ENCODE results near the gene PPP1CA. TPM values are rescaled to one million over a fixed set of nuclear protein-coding genes. Genes with fewer than 3 reads are reported as not detected.

Gene PPP1CA
- total RNA-seq, 4 donors from 2014 or later = 50.6 to 97.8 (median 72.7) TPM

DNA sequence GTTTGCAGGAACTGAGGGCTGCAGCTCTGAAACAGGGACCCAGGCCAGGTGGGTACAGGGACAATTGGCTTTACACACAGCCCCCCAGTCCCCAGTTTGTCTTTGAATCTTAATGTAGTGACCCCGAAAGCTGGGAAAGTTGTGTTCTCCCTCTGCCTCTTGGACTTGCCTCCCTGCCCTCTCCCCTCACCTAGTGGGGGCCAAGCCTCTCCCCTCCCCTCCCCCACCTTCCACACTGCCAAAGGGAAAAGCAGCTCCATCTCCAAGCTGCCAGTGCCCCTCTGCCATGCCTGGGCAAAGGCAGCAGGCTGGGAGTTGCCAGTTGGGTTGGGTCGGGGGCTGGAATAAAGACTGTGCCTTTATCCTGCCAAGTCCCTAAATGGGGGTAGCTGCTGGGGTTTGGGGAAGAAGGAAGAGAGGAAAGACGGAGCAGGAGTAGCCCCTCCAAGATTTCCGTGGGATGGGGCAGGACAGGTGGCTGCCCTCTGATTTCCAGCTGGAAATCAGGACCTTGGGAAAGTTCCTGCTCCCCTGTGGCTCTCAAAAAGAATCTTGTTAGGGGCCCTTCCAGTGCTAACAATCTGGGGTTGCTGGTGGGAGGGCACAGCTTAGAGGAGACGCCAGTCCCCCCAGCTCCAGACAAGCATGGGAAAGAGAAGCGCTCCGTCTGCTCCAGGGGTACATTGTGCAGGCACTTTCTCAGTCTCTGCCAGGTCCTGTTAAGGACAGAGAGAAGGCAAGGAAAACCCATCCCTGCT, 25.4 kb downstream of the PPP1CA start:
- Histone ChIP-seq H3K9me3 (no peaks in the 10 kb centered on the region), H3K4me3 (no peak overlapping the region), H3K4me1 (peaks cover 0 to 58% (median 28%) of the 10 kb centered on the region in 4 donors), H3K36me3 (no peaks in the 10 kb centered on the region), H3K27me3 (no peaks in the 10 kb centered on the region), H3K27ac (peak overlapping the region in 2 of 4 donors; percentile 96 to 99)
- WGBS, 2 donors = 77 to 80% methylated on average over 7 of the region's 7 CpGs
- no peak for DNase-seq (ENCODE audit: low spot score in 2 of 2)
- TF ChIP-seq POLR2A (IDR thresholded peaks at IDR 0.05) = no peak
- TF ChIP-seq, protein P1, sequence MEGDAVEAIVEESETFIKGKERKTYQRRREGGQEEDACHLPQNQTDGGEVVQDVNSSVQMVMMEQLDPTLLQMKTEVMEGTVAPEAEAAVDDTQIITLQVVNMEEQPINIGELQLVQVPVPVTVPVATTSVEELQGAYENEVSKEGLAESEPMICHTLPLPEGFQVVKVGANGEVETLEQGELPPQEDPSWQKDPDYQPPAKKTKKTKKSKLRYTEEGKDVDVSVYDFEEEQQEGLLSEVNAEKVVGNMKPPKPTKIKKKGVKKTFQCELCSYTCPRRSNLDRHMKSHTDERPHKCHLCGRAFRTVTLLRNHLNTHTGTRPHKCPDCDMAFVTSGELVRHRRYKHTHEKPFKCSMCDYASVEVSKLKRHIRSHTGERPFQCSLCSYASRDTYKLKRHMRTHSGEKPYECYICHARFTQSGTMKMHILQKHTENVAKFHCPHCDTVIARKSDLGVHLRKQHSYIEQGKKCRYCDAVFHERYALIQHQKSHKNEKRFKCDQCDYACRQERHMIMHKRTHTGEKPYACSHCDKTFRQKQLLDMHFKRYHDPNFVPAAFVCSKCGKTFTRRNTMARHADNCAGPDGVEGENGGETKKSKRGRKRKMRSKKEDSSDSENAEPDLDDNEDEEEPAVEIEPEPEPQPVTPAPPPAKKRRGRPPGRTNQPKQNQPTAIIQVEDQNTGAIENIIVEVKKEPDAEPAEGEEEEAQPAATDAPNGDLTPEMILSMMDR (IDR thresholded peaks at IDR 0.05) = no peak
- TF ChIP-seq EP300 (IDR thresholded peaks at IDR 0.05) = no peak

DNA sequence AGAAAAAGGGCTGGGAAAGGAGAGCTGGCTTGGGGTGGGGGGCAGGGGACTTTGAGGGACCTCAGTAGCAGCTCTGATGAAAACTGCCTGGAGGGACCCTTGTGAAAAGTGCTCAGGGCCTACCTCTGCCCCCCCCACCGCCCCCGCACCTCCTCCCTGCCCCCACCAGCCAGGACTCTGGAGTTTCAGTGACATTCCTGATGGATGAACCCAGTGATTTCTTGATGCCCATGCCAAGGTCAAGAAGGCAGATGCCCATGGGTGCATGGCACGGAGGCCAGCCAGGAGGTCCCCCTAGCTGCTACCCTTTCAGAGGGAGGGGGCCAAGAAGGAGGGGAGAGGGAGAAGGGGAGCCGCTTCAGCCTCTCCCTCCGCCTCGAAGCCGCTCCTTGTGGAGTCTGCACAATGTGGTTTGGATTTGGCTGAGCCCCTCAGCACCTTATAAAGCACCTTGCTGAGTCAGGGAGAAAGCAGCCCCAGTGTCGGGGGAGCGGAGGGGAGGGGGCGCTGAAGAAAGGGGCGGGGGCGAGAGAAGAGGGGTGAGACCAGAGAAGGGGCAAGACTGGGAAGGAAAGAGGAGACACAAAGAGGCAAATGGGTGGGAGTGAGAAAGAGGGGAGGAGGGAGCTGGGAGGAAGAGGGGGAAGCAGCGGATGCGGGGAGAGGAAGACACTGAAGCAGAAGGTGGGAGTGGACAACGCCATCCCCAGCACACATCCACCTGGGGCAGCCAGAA, 26.2 kb downstream of the PPP1CA start:
- peak overlapping the region in 3 of 4 donors; percentile 96 to 99 (median 98) for H3K27ac ChIP-seq
- peaks cover 0 to 61% (median 36%) of the 10 kb centered on the region in 4 donors for H3K4me1 ChIP-seq
- 36 to 46% methylated on average over 15 of the region's 15 CpGs for WGBS, 2 donors

DNA sequence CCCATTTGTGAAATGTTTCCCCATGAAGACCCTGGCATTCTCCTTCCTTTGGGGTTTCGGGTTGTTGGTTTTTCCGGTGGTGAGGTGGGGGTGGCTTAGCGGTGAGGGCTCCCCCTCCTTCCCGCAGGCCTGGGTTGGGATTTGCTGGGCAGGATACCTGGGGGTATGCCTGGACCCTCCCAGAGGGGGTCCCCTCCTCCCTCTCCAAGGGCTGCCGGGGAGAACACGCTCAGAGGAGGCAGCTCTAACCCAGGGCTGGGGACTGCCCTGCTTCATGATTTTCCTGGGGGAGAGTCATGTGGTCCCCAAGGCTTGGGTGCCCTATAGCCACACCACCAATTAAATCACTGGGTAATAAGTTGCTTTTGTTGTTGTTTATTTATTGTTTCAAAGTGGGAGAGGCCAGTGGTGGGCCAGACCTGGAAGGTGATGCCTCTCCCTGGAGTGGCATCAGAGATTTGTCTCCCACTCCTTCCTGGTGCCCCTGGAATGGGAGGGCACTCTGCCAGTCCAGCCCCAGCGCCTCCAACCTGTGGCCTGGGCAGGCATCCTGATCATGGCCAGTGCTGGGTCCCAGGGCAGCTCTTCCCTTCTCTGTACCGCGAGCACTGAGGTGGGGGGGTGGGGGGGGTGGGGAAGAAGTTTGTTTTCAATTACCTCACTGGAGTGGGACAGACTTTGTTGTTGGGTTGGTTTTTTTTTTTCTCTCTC, 26.9 kb downstream of the PPP1CA start:
- Histone ChIP-seq H3K4me1 (peaks cover 0 to 66% (median 41%) of the 10 kb centered on the region in 4 donors), H3K36me3 (no peaks in the 10 kb centered on the region), H3K4me3 (peak overlapping the region in 3 of 4 donors; percentile 46 to 91 (median 85)), H3K9me3 (no peaks in the 10 kb centered on the region), H3K27ac (peak overlapping the region; percentile 87 to 99 (median 97)), H3K27me3 (no peaks in the 10 kb centered on the region)
- no peak for TF ChIP-seq EP300 (IDR thresholded peaks at IDR 0.05)
- DNase-seq (ENCODE audit: low spot score in 2 of 2) = no peak
- WGBS, 2 donors = 22 to 30% methylated on average over 8 to 9 of the region's 9 CpGs

More for the DNA sequence above, 26.2 kb downstream of the PPP1CA start:
- no peaks in the 10 kb centered on the region for H3K27me3 ChIP-seq
- no peaks in the 10 kb centered on the region for H3K9me3 ChIP-seq
- TF ChIP-seq POLR2A (IDR thresholded peaks at IDR 0.05) (no peak), EP300 (IDR thresholded peaks at IDR 0.05) (no peak)
- TF ChIP-seq, protein P1 (IDR thresholded peaks at IDR 0.05) = no peak
- H3K36me3 ChIP-seq = no peaks in the 10 kb centered on the region
- no peak overlapping the region for H3K4me3 ChIP-seq
- no peak for DNase-seq (ENCODE audit: low spot score in 2 of 2)

DNA sequence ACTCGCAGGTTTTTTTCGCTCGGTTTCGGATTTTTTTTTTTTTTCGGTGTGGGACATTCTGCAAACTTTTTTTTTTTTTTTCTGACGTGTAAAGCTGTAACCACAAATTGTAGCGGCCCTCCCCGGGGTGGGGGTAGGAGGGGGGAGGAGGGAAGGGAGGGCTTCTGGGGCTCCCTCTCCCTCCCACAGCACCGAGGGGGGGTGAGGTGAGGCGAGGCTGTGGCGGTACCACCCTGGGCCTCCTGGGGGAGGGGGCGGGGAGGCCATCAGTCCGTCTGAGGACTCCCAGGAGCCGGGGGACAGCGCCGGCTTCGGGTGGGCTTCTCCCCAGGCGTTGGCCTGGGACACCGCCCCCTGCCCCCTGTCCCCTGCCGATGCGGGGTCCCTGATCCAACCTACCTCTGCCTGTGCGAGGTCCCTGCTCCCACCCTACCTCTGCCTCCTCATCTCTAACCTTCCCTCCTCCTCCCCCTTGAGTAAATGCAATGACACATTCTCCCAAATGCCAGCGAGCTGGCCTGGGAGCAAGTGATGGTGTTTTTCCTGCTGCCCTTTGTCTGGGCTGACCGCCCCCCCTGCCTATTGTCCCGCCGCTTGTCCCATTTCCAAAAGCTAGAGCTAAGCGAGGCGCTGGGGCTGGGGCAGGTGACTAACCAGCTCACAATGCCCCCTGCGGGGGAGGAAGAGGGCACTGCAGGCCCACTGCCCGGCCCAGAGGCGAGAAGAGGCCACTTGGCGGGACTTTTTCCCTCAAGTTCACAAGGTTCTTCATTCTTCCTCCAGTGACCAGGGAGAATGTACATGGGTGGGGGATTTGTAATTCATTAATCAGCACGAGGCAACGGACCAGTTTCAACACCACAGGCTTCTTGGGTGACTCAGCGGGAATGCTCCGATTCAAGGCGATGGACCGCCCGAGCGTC, 27.7 kb downstream of the PPP1CA start:
- Histone ChIP-seq H3K36me3 (no peaks in the 10 kb centered on the region), H3K4me1 (peaks cover 0 to 63% (median 47%) of the 10 kb centered on the region in 4 donors), H3K4me3 (peak overlapping the region; percentile 46 to 91 (median 76)), H3K27me3 (no peaks in the 10 kb centered on the region), H3K9me3 (no peaks in the 10 kb centered on the region), H3K27ac (peak overlapping the region; percentile 87 to 99 (median 97))
- peak in 1 of 2 donors; percentile 67 for DNase-seq (ENCODE audit: low spot score in 2 of 2)
- 5 to 6% methylated on average over 21 to 33 of the region's 40 CpGs for whole genome bisulfite sequencing, 2 donors
- peak in 1 of 2 donors; percentile 84 for TF ChIP-seq EP300 (IDR thresholded peaks at IDR 0.05)
- TF ChIP-seq POLR2A (IDR thresholded peaks at IDR 0.05) = no peak
- TF ChIP-seq, protein P1 (IDR thresholded peaks at IDR 0.05) = peak; percentile 18 to 68 (median 44)
